DOHH2 (cell line): ENCODE data around the gene CBX4.

ENCODE experiments used
- EZH2phosphoT487 ChIP-seq: fragments of 200-600 bp; sonication (generic); IDR thresholded peaks from 2 replicates; pipeline ENCODE4 v1.6.1; 2017; ENCODE audit warnings: borderline replicate concordance, mild to moderate bottlenecking, antibody characterized with exemption, low read length, moderate library complexity, mixed read lengths
- TF ChIP-seq, protein P1 (sequence below): fragments of 200-600 bp; sonication (generic); IDR thresholded peaks from one replicate; pipeline ENCODE4 v1.5.1; 2014; ENCODE audit warnings: antibody characterized with exemption, mild to moderate bottlenecking, low read depth, low read length; ENCODE audit not compliant: poor library complexity, severe bottlenecking

DNA sequence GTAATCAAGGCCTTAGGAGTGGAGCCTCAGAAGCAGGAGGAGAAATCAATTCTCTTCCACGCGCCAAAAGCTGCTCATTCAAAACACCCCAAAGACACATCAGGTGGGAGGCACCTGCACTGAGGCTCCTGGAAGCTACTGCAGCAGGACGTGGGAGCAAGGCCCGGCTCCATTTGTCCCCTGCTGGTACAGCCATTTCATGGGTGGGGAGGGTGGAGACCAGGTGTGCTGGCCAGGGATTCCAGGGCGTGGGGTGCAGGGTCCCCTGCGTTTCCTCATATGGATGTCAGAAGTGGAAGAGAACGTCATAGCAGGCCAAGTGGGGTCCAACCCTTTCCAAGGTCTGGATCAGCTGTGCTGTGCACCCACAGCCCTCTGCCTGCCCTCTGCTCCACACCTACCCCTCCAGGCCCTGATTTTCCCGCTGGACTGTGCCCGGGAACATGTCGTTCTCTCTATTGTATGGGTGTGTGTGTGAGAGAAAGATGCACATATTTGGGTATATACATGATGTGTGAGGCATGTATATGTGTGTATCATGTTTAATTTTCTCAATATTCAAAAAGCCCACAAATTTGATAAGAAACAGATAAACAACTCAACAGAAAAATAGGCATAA, 39.2 kb upstream of the CBX4 start:
- TF ChIP-seq, protein P1, sequence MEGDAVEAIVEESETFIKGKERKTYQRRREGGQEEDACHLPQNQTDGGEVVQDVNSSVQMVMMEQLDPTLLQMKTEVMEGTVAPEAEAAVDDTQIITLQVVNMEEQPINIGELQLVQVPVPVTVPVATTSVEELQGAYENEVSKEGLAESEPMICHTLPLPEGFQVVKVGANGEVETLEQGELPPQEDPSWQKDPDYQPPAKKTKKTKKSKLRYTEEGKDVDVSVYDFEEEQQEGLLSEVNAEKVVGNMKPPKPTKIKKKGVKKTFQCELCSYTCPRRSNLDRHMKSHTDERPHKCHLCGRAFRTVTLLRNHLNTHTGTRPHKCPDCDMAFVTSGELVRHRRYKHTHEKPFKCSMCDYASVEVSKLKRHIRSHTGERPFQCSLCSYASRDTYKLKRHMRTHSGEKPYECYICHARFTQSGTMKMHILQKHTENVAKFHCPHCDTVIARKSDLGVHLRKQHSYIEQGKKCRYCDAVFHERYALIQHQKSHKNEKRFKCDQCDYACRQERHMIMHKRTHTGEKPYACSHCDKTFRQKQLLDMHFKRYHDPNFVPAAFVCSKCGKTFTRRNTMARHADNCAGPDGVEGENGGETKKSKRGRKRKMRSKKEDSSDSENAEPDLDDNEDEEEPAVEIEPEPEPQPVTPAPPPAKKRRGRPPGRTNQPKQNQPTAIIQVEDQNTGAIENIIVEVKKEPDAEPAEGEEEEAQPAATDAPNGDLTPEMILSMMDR: no peak
- no peak for TF ChIP-seq EZH2phosphoT487
